Loucy (cell line): Measurements from ENCODE around the gene ZNF74.
"Not testable (repeated sequence)": the region's sequence is repeated elsewhere in the genome, so short reads cannot be mapped to it uniquely, and the experiment has no call there.

Experiments used
- H2AFZ ChIP-seq: fragments of 200-600 bp; sonication (generic); 2 replicates; pipeline ENCODE4 v1.6.0; 2016; ENCODE audit warnings: antibody characterized with exemption, mild to moderate bottlenecking, low read length, moderate library complexity
- H3F3A ChIP-seq: fragments of 200-600 bp; 2 replicates; pipeline ENCODE4 v1.6.0; 2016; ENCODE audit warnings: antibody characterized with exemption, low read depth, mild to moderate bottlenecking
- H3K27me3 ChIP-seq: fragments of 200-600 bp; sonication (generic); 2 replicates; pipeline ENCODE4 v1.6.1; 2014; ENCODE audit warnings: low read length, mild to moderate bottlenecking; ENCODE audit not compliant: insufficient read depth, poor library complexity, severe bottlenecking
- H3K36me3 ChIP-seq: fragments of 200-600 bp; sonication (generic); 2 replicates; pipeline ENCODE4 v1.6.1; 2016; ENCODE audit warnings: low read length; ENCODE audit not compliant: insufficient read depth
- H3K4me1 ChIP-seq: fragments of 200-600 bp; sonication (generic); 2 replicates; pipeline ENCODE4 v1.5.1; 2014; ENCODE audit warnings: low read length, mild to moderate bottlenecking; ENCODE audit not compliant: insufficient read depth, poor library complexity, severe bottlenecking
- H3K4me2 ChIP-seq: fragments of 200-600 bp; sonication (generic); 2 replicates; pipeline ENCODE4 v1.6.0; 2014; ENCODE audit warnings: antibody characterized with exemption, low read length, low read depth, mild to moderate bottlenecking; ENCODE audit not compliant: poor library complexity, severe bottlenecking
- H3K4me3 ChIP-seq: fragments of 200-600 bp; sonication (generic); 2 replicates; pipeline ENCODE4 v1.5.1; 2014; ENCODE audit warnings: low read length, mild to moderate bottlenecking, mixed read lengths; ENCODE audit not compliant: poor library complexity, severe bottlenecking
- H3K79me2 ChIP-seq: fragments of 200-600 bp; sonication (generic); 2 replicates; pipeline ENCODE4 v1.6.1; 2014; ENCODE audit warnings: low read length; ENCODE audit not compliant: insufficient read depth
- H3K9ac ChIP-seq: fragments of 200-600 bp; sonication (generic); 2 replicates; pipeline ENCODE4 v1.6.0; 2014; ENCODE audit warnings: mild to moderate bottlenecking, low read depth, low read length, moderate library complexity; ENCODE audit not compliant: poor library complexity, severe bottlenecking
- H3K9me2 ChIP-seq: fragments of 200-600 bp; sonication (generic); replicated peaks from 2 replicates; pipeline ENCODE4 v1.6.1; 2016; ENCODE audit warnings: low read depth, low read length, mixed read lengths
- H3K9me3 ChIP-seq: fragments of 200-600 bp; sonication (generic); 2 replicates; pipeline ENCODE4 v1.6.1; 2014; ENCODE audit warnings: mild to moderate bottlenecking, antibody characterized with exemption, low read length, low read depth; ENCODE audit not compliant: insufficient read depth
- H4K20me1 ChIP-seq: fragments of 200-600 bp; sonication (generic); 2 replicates; pipeline ENCODE4 v1.6.0; 2014; ENCODE audit warnings: antibody characterized with exemption, low read length, mild to moderate bottlenecking; ENCODE audit not compliant: insufficient read depth, poor library complexity, severe bottlenecking
- EZH2phosphoT487 ChIP-seq: fragments of 200-600 bp; IDR thresholded peaks from 2 replicates; pipeline ENCODE4 v1.6.1; 2018; ENCODE audit warnings: antibody characterized with exemption, mild to moderate bottlenecking, moderate library complexity, borderline replicate concordance
- TF ChIP-seq, protein P1 (sequence below): fragments of 200-600 bp; sonication (generic); conservative IDR thresholded peaks from 2 replicates; pipeline ENCODE4 v1.5.1; 2014; ENCODE audit warnings: mild to moderate bottlenecking, antibody characterized with exemption, low read length

ZNF74 gene

DNA sequence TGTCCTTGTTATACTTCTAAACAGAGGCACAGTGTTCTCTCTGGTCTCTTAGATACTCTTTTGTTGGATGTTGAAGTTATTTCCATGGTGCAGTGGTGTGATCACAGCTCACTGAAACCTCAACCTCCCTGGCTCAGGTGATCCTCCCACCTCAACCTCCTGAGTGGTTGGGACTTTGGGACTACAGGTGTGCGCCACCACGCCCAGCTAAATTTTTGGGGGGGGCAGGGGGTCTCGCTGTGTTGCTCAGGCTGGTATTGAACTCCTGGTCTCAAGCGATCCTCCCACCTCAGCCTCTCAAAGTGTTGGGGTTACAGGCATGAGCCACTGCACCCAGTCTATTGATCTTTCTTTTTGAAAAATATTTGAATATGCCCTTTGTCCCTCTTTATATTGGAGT lies 14.9 kb downstream of the ZNF74 start:
- TF ChIP-seq, protein P1, sequence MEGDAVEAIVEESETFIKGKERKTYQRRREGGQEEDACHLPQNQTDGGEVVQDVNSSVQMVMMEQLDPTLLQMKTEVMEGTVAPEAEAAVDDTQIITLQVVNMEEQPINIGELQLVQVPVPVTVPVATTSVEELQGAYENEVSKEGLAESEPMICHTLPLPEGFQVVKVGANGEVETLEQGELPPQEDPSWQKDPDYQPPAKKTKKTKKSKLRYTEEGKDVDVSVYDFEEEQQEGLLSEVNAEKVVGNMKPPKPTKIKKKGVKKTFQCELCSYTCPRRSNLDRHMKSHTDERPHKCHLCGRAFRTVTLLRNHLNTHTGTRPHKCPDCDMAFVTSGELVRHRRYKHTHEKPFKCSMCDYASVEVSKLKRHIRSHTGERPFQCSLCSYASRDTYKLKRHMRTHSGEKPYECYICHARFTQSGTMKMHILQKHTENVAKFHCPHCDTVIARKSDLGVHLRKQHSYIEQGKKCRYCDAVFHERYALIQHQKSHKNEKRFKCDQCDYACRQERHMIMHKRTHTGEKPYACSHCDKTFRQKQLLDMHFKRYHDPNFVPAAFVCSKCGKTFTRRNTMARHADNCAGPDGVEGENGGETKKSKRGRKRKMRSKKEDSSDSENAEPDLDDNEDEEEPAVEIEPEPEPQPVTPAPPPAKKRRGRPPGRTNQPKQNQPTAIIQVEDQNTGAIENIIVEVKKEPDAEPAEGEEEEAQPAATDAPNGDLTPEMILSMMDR: no peak
- no peak for TF ChIP-seq EZH2phosphoT487
- Histone ChIP-seq H3K4me3 (no peak overlapping the region), H3K4me1 (no peaks in the 10 kb centered on the region)

DNA sequence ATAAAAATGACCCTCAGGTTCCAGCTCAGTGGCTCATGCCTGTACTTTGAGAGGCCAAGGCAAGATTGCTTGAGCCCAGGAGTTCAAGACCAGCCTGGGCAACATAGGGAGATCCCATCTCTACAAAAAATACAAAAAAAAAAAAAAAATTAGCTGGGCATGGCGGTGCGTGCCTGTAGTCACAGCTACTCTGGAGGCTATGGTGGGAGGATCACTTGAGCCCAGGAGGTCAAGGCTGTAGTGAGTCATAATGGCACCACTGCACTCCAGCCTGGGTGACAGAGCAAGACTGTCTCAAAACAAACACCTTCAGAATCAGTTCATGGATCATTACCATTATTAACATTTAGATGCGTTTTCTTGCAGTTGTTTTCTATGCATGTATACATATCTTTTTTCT lies 15.4 kb downstream of the ZNF74 start:
- not testable (repeated sequence) for H4K20me1 ChIP-seq, H3K27me3 ChIP-seq, H3K9me2 ChIP-seq, H3K4me3 ChIP-seq, H3K4me2 ChIP-seq, H3K9ac ChIP-seq, H3K9me3 ChIP-seq, H3K79me2 ChIP-seq, H3K4me1 ChIP-seq, H3F3A ChIP-seq, H2AFZ ChIP-seq
- peaks cover 18% of the 10 kb centered on the region; the same call in 1 of the 2 replicates for H3K36me3 ChIP-seq

More for the DNA sequence above, 14.9 kb downstream of the ZNF74 start:
- Histone ChIP-seq H3K9ac (no peak overlapping the region), H3K27me3 (no peaks in the 10 kb centered on the region), H3K9me2 (no peaks in the 10 kb centered on the region), H4K20me1 (no peaks in the 10 kb centered on the region), H3K9me3 (no peaks in the 10 kb centered on the region), H3K79me2 (no peaks in the 10 kb centered on the region), H3K36me3 (peaks cover 18% of the 10 kb centered on the region; the same call in 1 of the 2 replicates), H2AFZ (no peak overlapping the region), H3F3A (no peaks in the 10 kb centered on the region), H3K4me2 (no peak overlapping the region)

DNA sequence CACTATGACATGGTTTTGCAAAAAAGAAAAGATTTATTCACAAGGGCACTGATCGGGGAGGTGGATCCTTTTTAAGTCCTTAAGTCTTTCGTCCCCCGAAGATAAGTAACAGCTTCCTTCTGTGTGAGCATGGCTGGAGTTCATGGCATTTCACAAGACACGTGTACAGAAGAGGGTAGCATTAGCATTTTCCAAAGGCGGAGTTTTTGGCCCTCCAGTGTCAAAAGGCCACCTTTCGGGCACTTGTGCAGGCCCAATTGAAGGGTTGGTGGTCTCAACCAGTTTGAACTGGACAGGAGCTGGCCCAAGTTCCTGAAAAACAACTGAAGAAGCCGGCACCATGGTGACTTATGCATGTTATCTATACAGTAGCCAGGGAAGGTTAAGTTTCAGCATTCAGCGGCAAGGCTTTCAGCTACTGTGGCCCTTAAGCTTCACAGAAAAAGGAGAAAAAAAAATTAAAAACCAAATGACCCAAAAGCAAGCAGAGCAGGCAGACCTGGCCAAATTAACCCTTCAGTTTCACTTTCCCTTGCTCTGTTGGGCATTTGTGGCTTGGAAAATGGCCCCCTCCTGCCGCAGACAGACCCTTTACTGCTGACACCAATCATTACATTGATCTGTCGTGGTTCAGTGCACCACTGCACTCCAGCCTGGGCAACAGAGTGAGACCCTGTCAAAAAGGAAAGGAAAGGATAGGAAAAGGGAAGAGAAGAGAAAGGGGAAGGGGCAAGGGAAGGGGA lies 18.7 kb downstream of the ZNF74 start:
- Histone ChIP-seq H3K4me2 (no peak overlapping the region), H3K9ac (no peak overlapping the region), H3F3A (no peaks in the 10 kb centered on the region), H3K27me3 (no peaks in the 10 kb centered on the region), H4K20me1 (no peaks in the 10 kb centered on the region), H3K4me3 (no peak overlapping the region), H3K9me3 (no peaks in the 10 kb centered on the region), H3K9me2 (no peaks in the 10 kb centered on the region), H3K79me2 (no peaks in the 10 kb centered on the region), H3K36me3 (no peaks in the 10 kb centered on the region), H3K4me1 (no peaks in the 10 kb centered on the region), H2AFZ (no peak overlapping the region)
- TF ChIP-seq, protein P1: no peak
- TF ChIP-seq EZH2phosphoT487: no peak
